G401.6 (cell line): ENCODE data around the gene BAIAP2.
"Not testable (repeated sequence)": the region's sequence is repeated elsewhere in the genome, so short reads cannot be mapped to it uniquely, and the experiment has no call there.

Source experiments
- FAIRE-seq: peaks from 2 replicates; lab custom pipeline; 2012; peaks lifted over from hg19 to GRCh38; lab: Jason Lieb, UNC

Gene BAIAP2

GRCh38 chr17:81000631-81001357 lies 34.2 kb upstream of the BAIAP2 start:
- FAIRE-seq = no peak

- FAIRE-seq = no peak
These were observed 33.0 kb upstream of the BAIAP2 start for GRCh38 chr17:81002013-81002384.

DNA sequence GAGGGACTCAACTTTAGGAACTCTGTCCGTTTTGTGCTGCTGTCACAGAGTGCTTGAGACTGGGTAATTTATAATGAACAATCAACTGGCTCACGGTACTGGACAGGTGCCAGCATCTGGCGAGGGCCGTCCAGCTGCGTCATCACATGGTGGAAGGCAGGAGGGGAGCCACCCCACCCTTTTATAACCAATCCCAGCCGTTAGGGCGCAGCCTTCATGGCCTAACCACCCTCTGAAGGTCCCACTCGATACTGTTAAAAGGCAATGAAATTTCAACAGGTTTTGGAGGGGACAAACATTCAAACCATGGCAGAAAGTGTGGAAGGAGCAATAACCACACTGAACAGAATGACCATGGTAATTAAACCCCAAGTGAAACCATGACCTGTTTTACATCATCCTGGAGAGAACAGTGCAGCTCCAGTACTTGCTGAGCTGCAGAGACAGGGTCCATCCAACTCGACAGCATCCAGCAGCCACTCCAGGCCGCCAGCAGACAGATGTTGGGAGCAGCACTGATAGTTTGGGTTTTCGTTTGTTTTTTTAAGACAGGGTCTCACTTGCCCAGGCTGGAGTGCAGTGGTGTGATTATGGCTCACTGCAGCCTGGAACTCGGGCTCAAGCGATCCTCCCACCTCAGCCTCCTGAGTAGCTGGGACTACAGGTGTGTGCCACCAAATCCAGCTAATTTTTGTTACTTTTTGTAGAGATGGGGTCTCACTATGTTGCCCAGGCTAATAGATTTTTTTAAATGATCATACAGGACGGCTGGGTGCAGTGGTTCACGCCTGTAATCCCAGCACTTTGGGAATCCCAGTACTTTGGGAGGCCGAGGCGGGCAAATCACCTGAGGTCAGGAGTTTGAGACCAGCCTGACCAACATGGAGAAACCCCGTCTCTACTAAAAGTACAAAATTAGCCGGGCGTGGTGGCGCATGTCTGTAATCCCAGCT lies 32.3 kb upstream of the BAIAP2 start:
- FAIRE-seq = no peak

DNA sequence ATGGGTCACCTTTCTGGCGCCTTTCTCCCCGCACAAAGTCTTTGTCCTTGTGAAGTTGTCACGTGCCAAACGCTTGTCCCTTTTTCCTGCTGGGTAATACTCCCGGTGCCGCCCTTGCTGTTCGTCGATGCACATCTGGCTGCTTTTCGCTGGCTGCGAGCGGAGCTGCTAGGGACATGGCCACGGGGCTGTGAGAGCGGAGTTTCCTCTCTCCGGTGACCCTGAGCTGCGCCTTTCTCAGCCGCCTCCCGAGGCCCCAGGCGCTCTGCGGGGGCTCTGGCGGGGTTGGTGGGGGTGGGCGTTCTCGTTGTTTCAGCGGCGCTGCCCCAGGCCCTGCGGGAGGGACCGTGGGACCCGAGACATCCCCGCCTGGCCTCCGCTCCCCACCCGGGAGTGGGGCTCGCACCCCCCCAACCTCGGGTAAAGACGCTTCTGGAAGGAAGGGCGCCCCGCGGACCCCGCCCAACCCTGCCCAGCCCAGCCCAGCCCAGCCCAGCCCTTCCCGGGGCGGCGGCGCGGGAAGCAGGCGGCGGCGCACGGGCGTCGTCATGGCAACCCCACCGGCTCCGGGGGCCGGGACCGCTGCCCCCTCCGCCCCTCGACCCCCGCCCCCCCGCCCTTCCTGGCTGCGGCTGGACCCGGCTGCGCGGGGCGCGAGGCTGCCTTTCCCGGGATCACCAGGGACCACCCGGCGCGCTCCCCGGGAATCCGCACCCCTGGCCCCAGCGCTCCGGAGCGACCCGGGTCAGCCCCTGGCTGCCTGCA lies 31.1 kb upstream of the BAIAP2 start:
- no peak for FAIRE-seq

- FAIRE-seq = no peak
These were observed 28.1 kb upstream of the BAIAP2 start for GRCh38 chr17:81006891-81007290.

- FAIRE-seq = no peak
These were observed 26.8 kb upstream of the BAIAP2 start for GRCh38 chr17:81008140-81008539.

- no peak for FAIRE-seq
These were observed 25.8 kb upstream of the BAIAP2 start for GRCh38 chr17:81009136-81009535.

GRCh38 chr17:81010935-81011334 lies 24.0 kb upstream of the BAIAP2 start:
- no peak for FAIRE-seq

- no peak for FAIRE-seq
These were observed 23.0 kb upstream of the BAIAP2 start for GRCh38 chr17:81011951-81012350.

GRCh38 chr17:81012574-81013447 lies 22.1 kb upstream of the BAIAP2 start:
- no peak for FAIRE-seq

- FAIRE-seq = no peak
These were observed 21.3 kb upstream of the BAIAP2 start for GRCh38 chr17:81013642-81014041.

DNA sequence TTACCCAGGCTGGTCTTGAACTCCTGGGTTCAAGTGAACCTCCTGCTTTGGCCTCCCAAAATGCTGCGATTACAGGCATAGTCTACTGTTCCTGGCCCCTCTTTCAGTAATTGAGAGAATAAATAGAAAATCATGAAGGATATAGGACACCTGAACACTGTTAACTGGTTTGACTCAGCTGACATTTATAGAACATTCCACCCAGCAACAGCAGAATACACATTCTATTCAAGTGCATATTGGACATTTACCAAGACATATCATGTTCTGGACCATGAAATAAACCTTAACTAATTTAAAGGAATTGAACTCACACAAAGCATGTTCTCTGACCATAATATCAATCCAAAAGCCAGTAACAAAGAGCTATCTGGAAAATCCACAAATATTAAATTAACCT lies 19.8 kb upstream of the BAIAP2 start:
- no peak for FAIRE-seq

DNA sequence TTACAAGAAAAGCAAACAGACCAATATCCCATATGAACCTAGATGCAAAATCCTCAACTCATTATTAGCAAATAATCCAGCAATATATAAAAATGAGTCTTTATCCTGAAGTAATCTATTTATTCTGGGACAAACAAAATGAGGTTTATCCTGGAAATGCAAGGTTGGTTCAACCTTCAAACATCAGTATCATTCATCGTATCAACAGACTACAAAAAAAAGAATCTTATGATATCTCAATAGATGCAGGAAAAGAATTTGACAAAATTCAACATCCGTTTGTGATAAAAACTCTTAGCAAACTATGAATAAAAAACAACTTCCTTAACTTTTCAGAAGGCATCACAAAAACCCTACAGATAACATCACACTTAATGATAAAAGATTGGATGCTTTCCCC lies 18.4 kb upstream of the BAIAP2 start:
- no peak for FAIRE-seq

GRCh38 chr17:81017330-81017729 lies 17.6 kb upstream of the BAIAP2 start:
- not testable (repeated sequence) for FAIRE-seq

DNA sequence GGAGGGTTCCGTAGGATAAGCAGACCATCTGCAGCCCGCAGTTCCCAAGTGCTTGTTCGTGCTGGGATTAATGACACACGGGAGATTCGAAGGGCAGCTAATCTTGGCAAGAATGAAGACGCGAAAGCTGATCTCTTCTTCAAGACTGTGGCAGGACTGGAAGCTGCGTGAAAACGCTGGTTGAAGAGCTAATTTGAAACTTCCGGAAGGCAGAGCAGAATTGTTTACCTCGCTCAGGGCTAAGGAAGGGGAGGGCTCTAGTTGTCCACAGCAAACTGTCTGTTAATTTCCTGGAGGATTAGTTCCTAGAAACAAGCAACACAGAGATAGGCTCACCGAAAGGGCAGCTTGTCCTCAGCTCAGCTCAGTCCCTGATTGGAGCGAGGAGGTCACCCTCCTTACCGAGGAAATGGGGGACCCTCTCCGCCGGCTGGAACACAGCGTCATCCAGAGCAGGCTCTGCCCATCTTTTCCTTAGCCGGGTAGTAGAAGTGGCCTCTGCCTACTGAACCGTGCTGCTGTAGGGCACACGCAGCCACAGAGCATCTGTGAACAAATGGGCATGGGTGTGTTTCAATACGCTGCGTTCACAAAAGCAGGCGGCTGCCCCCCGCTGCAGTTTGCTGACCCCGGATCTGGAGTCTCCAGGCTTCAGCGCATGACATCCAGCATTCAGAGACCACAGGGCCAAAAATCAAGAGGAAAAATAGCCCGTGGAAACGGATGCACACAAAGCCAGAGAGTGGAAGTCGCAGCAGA lies 16.7 kb upstream of the BAIAP2 start:
- peak; percentile 27 for FAIRE-seq

- FAIRE-seq = no peak
These were observed 15.1 kb upstream of the BAIAP2 start for GRCh38 chr17:81019563-81020442.

DNA sequence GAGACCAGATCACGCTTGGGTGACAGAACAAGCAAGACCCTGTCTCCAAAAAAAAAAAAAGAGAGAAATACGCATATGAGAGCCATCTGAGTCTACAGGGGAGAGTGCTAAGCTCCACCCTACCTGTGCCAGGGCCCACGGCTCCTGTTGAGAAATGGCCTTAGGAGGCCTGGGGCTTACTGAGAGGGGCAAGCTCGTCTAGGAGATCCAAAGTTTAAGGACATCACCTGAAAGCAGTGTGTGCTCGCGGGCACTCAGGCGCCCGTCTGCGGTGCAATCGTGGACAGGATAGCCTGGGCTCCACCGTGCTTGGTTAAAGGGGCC lies 14.5 kb upstream of the BAIAP2 start:
- FAIRE-seq = no peak

DNA sequence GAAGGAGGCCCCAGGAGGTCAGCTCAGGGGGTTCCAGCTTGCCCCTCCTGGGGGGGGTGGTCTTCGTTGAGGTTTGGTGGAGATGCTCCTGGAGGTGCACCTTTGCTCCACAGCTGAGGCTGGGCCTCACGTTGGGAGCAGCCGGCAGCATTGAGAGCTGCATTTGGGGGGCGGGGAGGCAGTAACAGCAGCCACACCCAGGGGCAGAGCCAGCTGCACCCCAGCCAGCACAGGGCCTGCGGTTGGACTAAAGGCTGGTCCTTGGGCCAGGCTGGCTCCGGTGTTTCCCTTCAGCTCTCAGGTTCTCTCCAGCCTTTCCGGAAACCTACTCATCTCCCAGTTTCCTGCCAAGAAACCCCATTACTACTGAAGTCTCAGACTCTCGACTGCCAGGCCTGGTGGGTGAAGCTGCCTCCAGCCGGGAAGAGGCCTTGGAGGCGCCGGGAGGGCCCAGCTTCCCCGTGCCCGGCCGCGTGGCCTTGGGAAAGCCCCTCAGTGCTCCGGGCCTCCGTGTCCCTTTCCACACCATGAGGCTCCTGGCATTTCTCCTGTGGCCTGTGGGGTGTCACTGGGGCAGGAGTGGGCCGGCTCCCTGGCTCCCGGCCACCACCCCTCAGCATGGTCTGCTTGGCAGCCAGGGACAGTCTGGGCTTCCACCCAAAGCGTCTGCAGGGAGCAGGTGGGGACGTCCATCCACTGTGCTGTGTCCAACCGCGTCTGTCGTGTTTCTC lies 14.0 kb upstream of the BAIAP2 start:
- FAIRE-seq = no peak
